Activated naive CD8-positive, alpha-beta T cell treated with anti-CD3 and anti-CD28 coated beads, Interleukin-2, amount 10 ng/mL, durations not matched to agents 7 days and 5 days (primary cell): ENCODE results near the gene ATG9B. TPM values are rescaled to one million over a fixed set of nuclear protein-coding genes. Genes with fewer than 3 reads are reported as not detected.
A peak's percentile ranks its signal among the peaks of the same experiment; 100 is the strongest.

Source experiments
- ATAC-seq: fragments of 150-1000 bp; cut with Tn5 transposase; one replicate; pipeline ENCODE4 v1.10.0; 2021; ENCODE audit warnings: low read depth, moderate library complexity
- POLR2A ChIA-PET: fragments of 350-600 bp; sonication (Branson Sonifier 250); formaldehyde crosslinking; loops from one replicate; lab custom pipeline; 2021; ENCODE audit warnings: antibody characterized with exemption; lab: Charles Lee
- DNase-seq: peaks from one replicate; pipeline ENCODE4 v3.0.0; 2021
- H3K27ac Mint-ChIP-seq: one replicate; pipeline ENCODE4 v1.8.0; 2022; ENCODE audit warnings: mild to moderate bottlenecking, mixed read lengths
- H3K27me3 Mint-ChIP-seq: one replicate; pipeline ENCODE4 v1.8.0; 2022; ENCODE audit warnings: mild to moderate bottlenecking, moderate library complexity, mixed read lengths
- H3K36me3 Mint-ChIP-seq: one replicate; pipeline ENCODE4 v1.8.0; 2021; ENCODE audit warnings: mild to moderate bottlenecking, mixed read lengths
- H3K4me1 Mint-ChIP-seq: one replicate; pipeline ENCODE4 v1.8.0; 2021; ENCODE audit warnings: mixed read lengths
- H3K4me3 Mint-ChIP-seq: one replicate; pipeline ENCODE4 v1.8.0; 2022; ENCODE audit warnings: mild to moderate bottlenecking, moderate library complexity, mixed read lengths
- H3K9me3 Mint-ChIP-seq: one replicate; pipeline ENCODE4 v1.8.0; 2021; ENCODE audit warnings: mixed read lengths
- total RNA-seq, 2 experiments: library from RNA; stranded (reverse); gene quantifications; one replicate each; pipeline ENCODE4 v1.2.3, GENCODE V29; 2021

The ATG9B gene
- total RNA-seq, 2 experiments from 2014 or later, result 11.1 to 11.6 TPM

GRCh38 chr7:151008143-151008510 is 16.2 kb downstream of the ATG9B start:
- H3K4me1 Mint-ChIP-seq, result peaks cover 39% of the 10 kb centered on the region

GRCh38 chr7:151007469-151007898 is 16.8 kb downstream of the ATG9B start:
- Mint-ChIP-seq H3K27ac (peak overlapping the region; percentile 89), H3K4me1 (peaks cover 35% of the 10 kb centered on the region), H3K9me3 (no peaks in the 10 kb centered on the region), H3K27me3 (no peaks in the 10 kb centered on the region), H3K4me3 (peak overlapping the region; percentile 79), H3K36me3 (peaks cover 1% of the 10 kb centered on the region)
- no peak for ATAC-seq
- DNase-seq, result no peak
- POLR2A ChIA-PET, result interaction anchor here (0.6 to 4.5 kb wide), 5 partner anchors 10 to 21 kb away, joined by 3 to 30 read pairs (median 8); partner anchors contain the start of genes ABCB8 and NOS3

More at GRCh38 chr7:151008143-151008510, 16.2 kb downstream of the ATG9B start:
- H3K27ac Mint-ChIP-seq, result peak overlapping the region; percentile 89
- peak; percentile 43 for ATAC-seq
- no peaks in the 10 kb centered on the region for H3K27me3 Mint-ChIP-seq
- POLR2A ChIA-PET, result interaction anchor here (0.6 to 4.5 kb wide), 6 partner anchors 9 to 22 kb away, joined by 3 to 30 read pairs (median 6); partner anchors contain the start of genes ABCB8 and NOS3
- H3K9me3 Mint-ChIP-seq, result no peaks in the 10 kb centered on the region
- peak overlapping the region; percentile 79 for H3K4me3 Mint-ChIP-seq
- peaks cover 3% of the 10 kb centered on the region for H3K36me3 Mint-ChIP-seq
- DNase-seq, result no peak

- POLR2A ChIA-PET, result interaction anchor here (4.5 kb wide), 1 partner anchor 13 kb away, joined by 30 read pairs; no protein-coding TSS in a partner anchor
- no peak for DNase-seq
Measured at GRCh38 chr7:151006590-151007300, 17.5 kb downstream of the ATG9B start.

GRCh38 chr7:151005566-151005965 is 18.7 kb downstream of the ATG9B start:
- no peak for DNase-seq
- no peak for ATAC-seq
- Mint-ChIP-seq H3K4me1 (peaks cover 22% of the 10 kb centered on the region), H3K36me3 (no peaks in the 10 kb centered on the region), H3K27me3 (no peaks in the 10 kb centered on the region), H3K9me3 (no peaks in the 10 kb centered on the region), H3K4me3 (no peak overlapping the region), H3K27ac (no peak overlapping the region)
- POLR2A ChIA-PET, result interaction anchor here (4.5 kb wide), 1 partner anchor 12 kb away, joined by 30 read pairs; no protein-coding TSS in a partner anchor

More at GRCh38 chr7:151006590-151007300, 17.5 kb downstream of the ATG9B start:
- H3K36me3 Mint-ChIP-seq, result no peaks in the 10 kb centered on the region
- no peaks in the 10 kb centered on the region for H3K9me3 Mint-ChIP-seq
- ATAC-seq, result no peak
- no peak overlapping the region for H3K4me3 Mint-ChIP-seq
- H3K4me1 Mint-ChIP-seq, result peaks cover 29% of the 10 kb centered on the region
- no peaks in the 10 kb centered on the region for H3K27me3 Mint-ChIP-seq
- peak overlapping the region; percentile 56 for H3K27ac Mint-ChIP-seq

GRCh38 chr7:151003572-151003971 is 20.7 kb downstream of the ATG9B start:
- POLR2A ChIA-PET, result no interaction called here
- ATAC-seq (no peak), DNase-seq (no peak)
- no peaks in the 10 kb centered on the region for H3K9me3 Mint-ChIP-seq
- H3K4me1 Mint-ChIP-seq, result peaks cover 16% of the 10 kb centered on the region
- no peak overlapping the region for H3K27ac Mint-ChIP-seq
- H3K4me3 Mint-ChIP-seq, result no peak overlapping the region
- H3K36me3 Mint-ChIP-seq, result no peaks in the 10 kb centered on the region
- H3K27me3 Mint-ChIP-seq, result no peaks in the 10 kb centered on the region

- DNase-seq (no peak), ATAC-seq (no peak)
- H3K4me3 Mint-ChIP-seq, result no peak overlapping the region
- H3K9me3 Mint-ChIP-seq, result no peaks in the 10 kb centered on the region
- POLR2A ChIA-PET, result no interaction called here
- H3K4me1 Mint-ChIP-seq, result peaks cover 6% of the 10 kb centered on the region
- no peaks in the 10 kb centered on the region for H3K36me3 Mint-ChIP-seq
- H3K27ac Mint-ChIP-seq, result no peak overlapping the region
- H3K27me3 Mint-ChIP-seq, result no peaks in the 10 kb centered on the region
Measured at GRCh38 chr7:151001546-151001945, 22.7 kb downstream of the ATG9B start.

GRCh38 chr7:151000897-151001495 is 23.3 kb downstream of the ATG9B start:
- POLR2A ChIA-PET, result no interaction called here
- H3K4me1 Mint-ChIP-seq, result peaks cover 6% of the 10 kb centered on the region
- no peaks in the 10 kb centered on the region for H3K9me3 Mint-ChIP-seq
- H3K27me3 Mint-ChIP-seq, result no peaks in the 10 kb centered on the region
- ATAC-seq (no peak), DNase-seq (no peak)
- H3K27ac Mint-ChIP-seq, result no peak overlapping the region
- no peaks in the 10 kb centered on the region for H3K36me3 Mint-ChIP-seq
- H3K4me3 Mint-ChIP-seq, result no peak overlapping the region

- ATAC-seq, result no peak
- Mint-ChIP-seq H3K4me1 (peaks cover 8% of the 10 kb centered on the region), H3K27ac (no peak overlapping the region), H3K9me3 (no peaks in the 10 kb centered on the region), H3K4me3 (no peak overlapping the region), H3K27me3 (no peaks in the 10 kb centered on the region), H3K36me3 (no peaks in the 10 kb centered on the region)
- POLR2A ChIA-PET, result no interaction called here
- no peak for DNase-seq
Measured at GRCh38 chr7:150999497-151000230, 24.6 kb downstream of the ATG9B start.

- Mint-ChIP-seq H3K4me3 (no peak overlapping the region), H3K9me3 (no peaks in the 10 kb centered on the region), H3K27ac (no peak overlapping the region), H3K4me1 (peaks cover 11% of the 10 kb centered on the region), H3K36me3 (no peaks in the 10 kb centered on the region), H3K27me3 (no peaks in the 10 kb centered on the region)
- POLR2A ChIA-PET, result no interaction called here
- DNase-seq (no peak), ATAC-seq (no peak)
Measured at GRCh38 chr7:150999001-150999400, 25.3 kb downstream of the ATG9B start.

- Mint-ChIP-seq H3K36me3 (no peaks in the 10 kb centered on the region), H3K4me1 (peaks cover 14% of the 10 kb centered on the region)
- POLR2A ChIA-PET, result no interaction called here
Measured at GRCh38 chr7:150998341-150998740, 26.0 kb downstream of the ATG9B start.

GRCh38 chr7:150997817-150998216 is 26.5 kb downstream of the ATG9B start:
- Mint-ChIP-seq H3K4me3 (no peak overlapping the region), H3K9me3 (no peaks in the 10 kb centered on the region), H3K36me3 (no peaks in the 10 kb centered on the region), H3K4me1 (peaks cover 14% of the 10 kb centered on the region), H3K27ac (no peak overlapping the region), H3K27me3 (no peaks in the 10 kb centered on the region)
- POLR2A ChIA-PET, result interaction anchor here (0.8 to 1.1 kb wide), 2 partner anchors 16 to 19 kb away, joined by 3 read pairs; no protein-coding TSS in a partner anchor
- DNase-seq (no peak), ATAC-seq (no peak)

More at GRCh38 chr7:150998341-150998740, 26.0 kb downstream of the ATG9B start:
- no peak overlapping the region for H3K27ac Mint-ChIP-seq
- DNase-seq, result no peak
- H3K27me3 Mint-ChIP-seq, result no peaks in the 10 kb centered on the region
- no peak for ATAC-seq
- no peaks in the 10 kb centered on the region for H3K9me3 Mint-ChIP-seq
- no peak overlapping the region for H3K4me3 Mint-ChIP-seq

GRCh38 chr7:150997075-150997511 is 27.2 kb downstream of the ATG9B start:
- ATAC-seq (no peak), DNase-seq (no peak)
- POLR2A ChIA-PET, result interaction anchor here (0.6 to 1.1 kb wide), 3 partner anchors 17 to 26 kb away, joined by 3 to 4 read pairs (median 3); no protein-coding TSS in a partner anchor
- Mint-ChIP-seq H3K4me1 (peaks cover 15% of the 10 kb centered on the region), H3K9me3 (no peaks in the 10 kb centered on the region), H3K36me3 (peaks cover 1% of the 10 kb centered on the region), H3K27ac (no peak overlapping the region), H3K27me3 (no peaks in the 10 kb centered on the region), H3K4me3 (no peak overlapping the region)
